HK-2 (cell line): ENCODE results near the gene ERBB4.
"Not testable (repeated sequence)": the region's sequence is repeated elsewhere in the genome, so short reads cannot be mapped to it uniquely, and the experiment has no call there.

Experiments used
- DNase-seq: peaks from one replicate; pipeline ENCODE4 v3.0.0-alpha.2; 2018; ENCODE audit not compliant: unreplicated experiment

ERBB4 gene

DNA sequence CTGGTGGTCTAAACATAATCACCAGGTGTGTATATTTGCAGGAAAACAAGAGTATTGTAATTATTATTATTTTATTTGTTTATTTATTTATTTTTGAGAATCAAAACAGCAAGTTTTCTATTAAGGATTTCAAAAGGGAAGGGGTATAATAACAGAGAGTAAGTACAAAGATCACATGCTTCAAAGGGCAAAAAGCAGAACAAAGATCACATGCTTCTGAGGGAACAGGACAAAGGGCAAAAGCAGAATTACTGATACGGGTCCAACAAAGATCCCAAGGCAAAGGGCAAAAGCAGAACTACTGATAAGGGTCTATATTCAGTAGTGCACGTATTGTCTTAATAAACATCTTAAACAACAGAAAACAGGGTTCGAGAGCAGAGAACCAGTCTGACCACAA lies 528.3 kb downstream of the ERBB4 start:
- DNase-seq = not testable (repeated sequence)

- DNase-seq = no peak
Observed at GRCh38 chr2:212007972-212008371, 530.6 kb downstream of the ERBB4 start.

GRCh38 chr2:212005085-212005671 lies 533.4 kb downstream of the ERBB4 start:
- peak; percentile 35 for DNase-seq

DNA sequence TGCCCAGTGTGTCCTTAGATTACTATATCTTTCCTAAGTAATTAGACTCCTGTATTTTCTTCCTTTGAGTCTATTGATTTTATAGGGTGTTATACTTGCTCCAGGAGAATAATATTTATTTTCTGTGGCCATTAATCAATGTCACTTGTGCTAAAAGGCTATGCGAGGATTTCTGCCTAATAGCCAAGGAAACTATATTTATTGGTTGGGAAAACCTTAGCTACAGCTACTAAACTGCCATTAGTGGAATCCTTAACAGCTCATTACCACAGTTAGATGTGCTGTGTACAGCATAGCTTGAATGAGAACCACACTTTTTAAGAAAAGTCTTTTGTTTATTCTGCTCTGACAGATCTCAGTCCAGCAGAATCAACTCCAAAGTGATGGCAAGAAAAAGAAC lies 537.3 kb downstream of the ERBB4 start:
- DNase-seq = no peak

DNA sequence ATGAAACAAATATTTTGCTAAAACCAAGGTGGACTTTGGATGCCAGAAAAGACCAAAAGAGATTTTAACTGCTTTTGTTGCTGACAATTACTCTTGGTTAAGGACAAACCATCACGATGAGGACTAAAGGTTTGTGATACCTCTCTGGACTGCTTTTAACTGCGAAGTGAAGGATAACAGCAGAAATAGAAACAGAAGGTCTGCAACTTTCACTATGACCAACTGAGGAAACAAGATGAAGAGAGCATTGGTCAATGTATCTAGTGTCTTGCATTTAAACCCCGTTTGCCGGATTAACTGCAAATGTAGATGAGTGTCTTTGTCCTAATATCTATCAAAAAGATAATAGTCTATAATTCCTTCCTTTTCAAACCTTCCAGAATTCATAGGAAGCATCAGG lies 541.7 kb downstream of the ERBB4 start:
- DNase-seq = no peak

- DNase-seq = no peak
Observed at GRCh38 chr2:211994806-211995205, 543.8 kb downstream of the ERBB4 start.

GRCh38 chr2:211990335-211990734 lies 548.3 kb downstream of the ERBB4 start:
- no peak for DNase-seq

- no peak for DNase-seq
Observed at GRCh38 chr2:211986313-211986712, 552.3 kb downstream of the ERBB4 start.

DNA sequence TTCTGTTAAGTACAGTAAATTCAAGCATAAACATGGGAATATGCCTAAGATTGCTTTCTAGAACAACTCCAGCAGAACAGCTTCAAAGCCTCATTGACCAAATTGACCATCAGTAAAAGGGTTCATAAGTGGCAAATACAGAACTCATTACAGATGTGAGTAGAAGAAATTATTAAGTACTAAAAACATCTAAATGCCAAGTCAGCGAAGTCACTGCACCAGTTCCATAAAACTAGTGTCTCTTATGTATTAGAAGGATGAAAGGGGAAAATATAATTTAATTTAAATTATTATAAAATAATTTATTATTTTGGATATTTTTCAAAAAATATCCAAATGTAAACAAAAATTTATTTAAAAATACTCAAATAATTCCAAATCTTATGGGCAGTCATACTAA lies 553.2 kb downstream of the ERBB4 start:
- DNase-seq = no peak

GRCh38 chr2:211982162-211982561 lies 556.4 kb downstream of the ERBB4 start:
- no peak for DNase-seq

GRCh38 chr2:211981451-211981850 lies 557.2 kb downstream of the ERBB4 start:
- DNase-seq = no peak

DNA sequence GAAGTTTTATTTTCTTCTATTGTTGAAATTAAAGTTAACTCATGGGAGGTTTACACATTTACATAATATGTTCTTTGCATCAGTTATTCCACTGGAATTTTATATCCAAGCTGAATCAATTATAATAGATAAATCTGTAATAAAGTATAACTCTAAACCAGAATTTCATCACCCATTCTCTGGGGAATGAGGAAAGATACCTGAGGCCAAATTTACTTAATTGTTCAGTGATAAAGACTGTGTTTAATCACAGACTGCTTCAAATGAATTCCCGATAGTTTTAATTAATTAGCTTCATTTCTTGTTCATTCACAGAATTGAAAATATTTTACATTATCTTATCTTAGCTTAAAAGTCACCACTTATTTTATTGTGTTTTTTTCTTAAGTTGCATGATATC lies 562.5 kb downstream of the ERBB4 start:
- no peak for DNase-seq

DNA sequence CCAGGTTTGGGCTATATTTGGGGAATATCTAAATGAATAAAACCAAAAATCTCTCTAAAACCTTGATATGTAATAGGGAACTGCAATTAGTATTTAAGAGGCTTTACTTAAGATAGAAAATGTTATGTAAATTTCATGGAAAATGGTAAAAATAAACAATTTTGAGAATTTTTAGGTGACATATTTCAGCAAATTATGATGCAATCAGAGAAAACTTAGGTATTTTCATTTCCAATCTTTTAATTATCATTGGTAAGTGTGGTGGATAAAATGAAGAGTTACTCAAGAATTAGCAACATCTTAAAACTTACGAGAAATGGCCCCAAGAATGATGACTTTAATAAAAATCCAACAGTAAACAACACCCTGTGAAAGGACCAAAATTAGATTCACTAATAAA lies 571.4 kb downstream of the ERBB4 start:
- no peak for DNase-seq

DNA sequence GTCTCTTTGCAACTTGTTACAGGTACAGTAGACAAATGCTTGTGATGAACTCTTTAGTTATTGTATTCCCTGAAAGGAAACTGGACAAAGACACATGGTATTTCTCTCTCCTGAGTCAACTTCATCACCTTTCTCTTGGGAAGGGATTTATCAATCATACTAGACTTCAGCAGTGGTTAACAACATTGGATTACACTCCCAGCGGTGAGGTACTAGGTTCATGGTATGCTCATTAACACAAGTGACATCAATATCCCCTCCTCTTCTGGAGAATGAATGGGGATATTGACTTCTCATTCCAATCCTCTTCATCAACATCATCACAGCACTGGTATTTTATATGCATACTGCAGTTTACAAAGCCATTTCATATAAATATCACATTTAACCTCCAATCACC lies 574.6 kb downstream of the ERBB4 start:
- no peak for DNase-seq

- no peak for DNase-seq
Observed at GRCh38 chr2:211957799-211958198, 580.8 kb downstream of the ERBB4 start.

DNA sequence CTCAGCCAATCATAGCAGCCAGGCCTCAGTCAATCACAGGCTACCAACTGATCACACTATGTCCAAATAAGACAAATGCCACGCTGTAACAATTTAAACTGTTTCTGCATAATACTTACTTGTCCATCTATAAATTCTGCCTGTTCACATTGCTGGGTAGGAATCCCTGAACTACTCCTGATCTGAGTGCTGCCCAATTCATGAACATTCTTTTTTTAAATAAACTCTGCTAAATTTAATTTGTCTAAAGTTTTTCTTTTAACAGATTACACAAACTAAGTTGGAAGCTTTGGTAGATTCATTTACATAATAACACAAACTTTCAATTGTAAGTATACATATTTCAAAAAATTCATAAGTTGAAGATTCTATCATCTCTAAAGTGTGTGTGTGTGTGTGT lies 583.0 kb downstream of the ERBB4 start:
- DNase-seq = no peak

GRCh38 chr2:211948932-211949331 lies 589.7 kb downstream of the ERBB4 start:
- DNase-seq = no peak

DNA sequence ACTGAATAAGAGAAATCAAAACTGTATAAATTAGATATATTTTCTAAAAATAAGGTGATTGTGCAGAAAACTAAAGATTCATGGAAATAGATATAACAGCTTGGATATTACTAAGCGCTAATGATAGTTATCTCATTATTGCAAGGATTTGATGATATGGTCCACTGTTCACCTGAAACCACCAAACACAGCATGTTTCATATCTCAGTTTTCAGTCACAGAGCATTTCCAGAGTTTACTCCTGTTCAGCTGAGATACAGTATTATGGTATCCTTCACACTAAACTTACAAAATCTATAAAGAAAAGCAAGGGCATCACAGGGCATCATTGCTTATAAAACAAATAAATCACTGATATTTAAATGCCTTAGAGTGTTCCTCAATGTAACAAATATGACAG lies 591.6 kb downstream of the ERBB4 start:
- DNase-seq = no peak

DNA sequence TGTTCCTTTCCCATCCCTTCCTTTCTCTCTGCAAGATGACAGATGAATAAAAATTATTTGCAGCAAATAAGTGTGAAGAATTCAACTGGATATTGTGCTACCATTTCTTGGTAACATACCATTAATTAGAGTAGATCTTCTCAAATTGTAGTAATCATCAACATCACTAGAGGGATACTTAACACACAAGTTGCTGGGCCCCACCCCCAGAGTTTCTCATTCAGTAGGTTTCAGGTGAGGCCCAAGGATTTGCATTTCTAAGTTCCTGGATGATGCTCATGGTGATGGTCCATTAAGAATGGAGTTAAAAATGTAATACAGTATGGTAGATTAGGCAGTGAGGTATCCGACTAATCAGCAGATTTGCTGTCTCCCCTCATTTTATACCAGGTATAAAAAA lies 594.0 kb downstream of the ERBB4 start:
- no peak for DNase-seq

- DNase-seq = no peak
Observed at GRCh38 chr2:211942153-211942552, 596.4 kb downstream of the ERBB4 start.

DNA sequence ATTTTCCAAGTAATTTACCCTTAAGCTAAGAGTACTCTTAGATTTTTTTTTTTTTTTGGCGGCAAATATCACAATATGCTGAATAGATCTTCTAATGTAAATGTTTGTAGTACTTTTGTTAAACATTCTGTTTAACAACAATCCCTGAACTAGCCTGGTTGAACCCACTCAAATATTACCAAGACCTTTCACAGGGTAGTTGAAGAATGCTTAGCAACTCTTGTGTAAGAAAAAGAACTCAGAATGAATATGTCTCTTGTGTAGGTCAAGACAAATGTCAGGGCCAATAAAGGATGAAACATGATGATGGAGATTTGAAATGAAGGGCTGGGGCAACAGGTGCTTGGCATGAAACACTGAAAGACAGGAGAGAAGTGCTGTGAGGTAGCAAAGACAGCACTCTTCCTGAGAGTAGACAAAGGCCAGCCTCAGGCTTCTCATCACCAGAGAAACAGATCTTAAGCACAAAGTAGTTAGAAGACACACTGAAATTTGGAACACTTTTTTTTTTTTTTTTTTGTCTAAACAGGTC lies 597.3 kb downstream of the ERBB4 start:
- DNase-seq = no peak

DNA sequence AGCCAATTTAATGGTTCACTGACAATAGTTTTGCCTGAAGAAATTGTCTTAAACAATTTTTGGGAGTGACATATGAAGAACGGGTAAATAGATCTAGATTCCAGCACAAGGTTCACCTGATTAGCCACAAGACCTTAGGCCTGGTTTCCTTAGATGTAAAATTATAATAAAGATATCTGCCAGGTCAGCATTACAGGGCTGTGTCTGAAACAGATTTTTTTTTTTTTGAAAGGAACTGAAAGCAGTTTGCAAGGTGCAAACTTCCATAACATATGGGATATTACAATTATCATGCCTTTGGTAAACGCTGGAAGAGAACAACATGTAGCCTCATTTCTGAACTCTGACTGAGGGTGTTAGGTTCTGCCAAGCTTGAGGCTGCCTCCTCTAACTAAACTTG lies 599.4 kb downstream of the ERBB4 start:
- no peak for DNase-seq

GRCh38 chr2:211934811-211935210 lies 603.8 kb downstream of the ERBB4 start:
- no peak for DNase-seq

- no peak for DNase-seq
Observed at GRCh38 chr2:211931314-211931713, 607.3 kb downstream of the ERBB4 start.
